GM06990 (cell line): ENCODE results near the gene MAP2K4.

Experiments used
- DNase-seq: peaks from one replicate; pipeline ENCODE4 v3.0.0-alpha.2; 2011; ENCODE audit not compliant: insufficient read length; ENCODE audit errors: extremely low read depth
- H3K27me3 ChIP-seq: replicated peaks from 2 replicates; pipeline ENCODE4 v1.6.0; 2011; ENCODE audit warnings: low read length; ENCODE audit not compliant: control insufficient read depth, insufficient read depth
- H3K36me3 ChIP-seq: 2 replicates; pipeline ENCODE4 v1.5.1; 2011; ENCODE audit warnings: low read length; ENCODE audit not compliant: control insufficient read depth, insufficient read depth
- H3K4me3 ChIP-seq: replicated peaks from 2 replicates; pipeline ENCODE4 v1.5.1; 2011; ENCODE audit warnings: low read depth, mild to moderate bottlenecking, control low read depth, low read length
- CTCF ChIP-seq: IDR thresholded peaks from 2 replicates; pipeline ENCODE4 v1.5.1; 2011; ENCODE audit warnings: low read length, control low read depth, mild to moderate bottlenecking, inconsistent platforms; ENCODE audit not compliant: insufficient read depth, poor library complexity, severe bottlenecking

Gene MAP2K4

DNA sequence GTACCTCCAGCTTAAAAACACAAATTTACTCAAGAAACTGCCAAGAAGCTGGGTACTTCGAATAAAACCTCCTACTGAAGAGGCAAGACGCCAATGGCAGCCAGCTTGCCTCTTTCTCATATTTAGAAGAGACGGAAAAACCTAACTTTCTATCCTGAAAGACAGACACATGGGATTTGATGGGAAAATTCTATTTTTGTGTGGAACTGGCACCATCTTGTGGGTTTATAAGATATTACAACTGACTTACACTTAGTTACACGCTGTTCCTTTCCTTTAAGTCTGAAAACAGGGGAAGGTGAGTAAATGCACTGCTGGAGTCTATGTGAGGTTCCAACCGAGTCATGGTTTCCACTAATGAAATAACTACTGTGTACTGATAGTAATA is 33.7 kb upstream of the MAP2K4 start:
- DNase-seq, result no peak
- no peaks in the 10 kb centered on the region for H3K27me3 ChIP-seq
- peak; percentile 28 for TF ChIP-seq CTCF
- H3K4me3 ChIP-seq, result no peak overlapping the region
- H3K36me3 ChIP-seq, result peaks cover 7% of the 10 kb centered on the region

GRCh38 chr17:11990363-11990983 is 30.2 kb upstream of the MAP2K4 start:
- no peak for DNase-seq
- Histone ChIP-seq H3K4me3 (no peak overlapping the region), H3K36me3 (peaks cover 5% of the 10 kb centered on the region), H3K27me3 (no peaks in the 10 kb centered on the region)
- no peak for TF ChIP-seq CTCF

DNA sequence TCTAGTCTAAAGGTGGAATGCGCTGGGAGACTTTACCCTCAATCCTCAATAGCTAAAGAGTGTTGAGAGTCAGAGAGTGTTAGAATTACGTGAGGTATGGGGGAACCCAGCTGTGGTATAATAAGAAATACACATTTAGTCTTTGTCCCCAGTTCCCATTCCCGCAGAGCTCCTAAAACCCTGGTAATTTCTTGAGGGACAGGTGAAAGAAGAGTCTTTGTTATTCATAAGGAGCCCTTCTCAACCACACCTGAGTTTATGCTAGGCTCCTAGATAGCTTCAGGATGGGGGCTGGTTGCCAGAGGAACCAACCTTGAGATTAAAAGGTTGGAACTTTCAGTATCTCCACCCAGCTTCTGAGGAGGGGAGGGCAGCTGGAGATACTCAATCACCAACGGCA is 29.2 kb upstream of the MAP2K4 start:
- DNase-seq, result no peak
- H3K27me3 ChIP-seq, result no peaks in the 10 kb centered on the region
- no peak for TF ChIP-seq CTCF
- no peak overlapping the region for H3K4me3 ChIP-seq
- H3K36me3 ChIP-seq, result peaks cover 5% of the 10 kb centered on the region

DNA sequence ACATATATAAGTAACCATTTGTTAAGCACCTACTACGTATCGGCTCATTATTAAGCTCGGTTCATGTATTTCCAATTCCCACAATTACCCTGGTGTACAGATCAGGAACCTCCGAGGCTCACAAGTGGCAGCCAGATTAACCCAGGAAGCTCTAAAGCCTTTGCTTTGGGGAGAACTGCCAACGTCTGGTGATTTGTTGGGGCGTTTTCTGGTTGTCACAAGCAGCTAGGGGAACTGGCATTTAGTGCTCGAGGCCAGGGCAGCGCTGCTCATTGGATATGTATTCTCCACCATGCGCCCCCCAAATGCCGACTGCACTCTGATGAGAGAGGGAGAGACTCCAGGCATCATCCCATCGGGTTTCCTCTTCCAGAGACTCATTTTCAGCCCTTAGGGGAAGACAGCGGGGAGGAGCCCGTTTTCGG is 23.9 kb upstream of the MAP2K4 start:
- no peak for DNase-seq
- Histone ChIP-seq H3K27me3 (no peaks in the 10 kb centered on the region), H3K4me3 (peak overlapping the region; percentile 75), H3K36me3 (peaks cover 3% of the 10 kb centered on the region)
- no peak for TF ChIP-seq CTCF

GRCh38 chr17:11997147-11997971 is 23.3 kb upstream of the MAP2K4 start, which contains the start of gene ZNF18:
Gene ZNF18, minus strand, starts transcription at chr17:11997475. Its CDS starts 4,646 bp downstream, at chr17:11992829.
- peak; percentile 97 for DNase-seq
- TF ChIP-seq CTCF, result no peak
- peaks cover 2% of the 10 kb centered on the region for H3K36me3 ChIP-seq
- H3K27me3 ChIP-seq, result no peaks in the 10 kb centered on the region
- peak within 1 kb of the TSS; percentile 78 for H3K4me3 ChIP-seq
